GM18867 (cell line): ENCODE results near the gene GPR32.
"Not testable (repeated sequence)": the region's sequence is repeated elsewhere in the genome, so short reads cannot be mapped to it uniquely, and the experiment has no call there.

Experiments
- ATAC-seq: cut with Tn5 transposase; IDR thresholded peaks from one replicate; pipeline ENCODE4 v1.9.1; 2021; ENCODE audit warnings: mild to moderate bottlenecking, moderate library complexity; ENCODE audit not compliant: unreplicated experiment

Gene GPR32

DNA sequence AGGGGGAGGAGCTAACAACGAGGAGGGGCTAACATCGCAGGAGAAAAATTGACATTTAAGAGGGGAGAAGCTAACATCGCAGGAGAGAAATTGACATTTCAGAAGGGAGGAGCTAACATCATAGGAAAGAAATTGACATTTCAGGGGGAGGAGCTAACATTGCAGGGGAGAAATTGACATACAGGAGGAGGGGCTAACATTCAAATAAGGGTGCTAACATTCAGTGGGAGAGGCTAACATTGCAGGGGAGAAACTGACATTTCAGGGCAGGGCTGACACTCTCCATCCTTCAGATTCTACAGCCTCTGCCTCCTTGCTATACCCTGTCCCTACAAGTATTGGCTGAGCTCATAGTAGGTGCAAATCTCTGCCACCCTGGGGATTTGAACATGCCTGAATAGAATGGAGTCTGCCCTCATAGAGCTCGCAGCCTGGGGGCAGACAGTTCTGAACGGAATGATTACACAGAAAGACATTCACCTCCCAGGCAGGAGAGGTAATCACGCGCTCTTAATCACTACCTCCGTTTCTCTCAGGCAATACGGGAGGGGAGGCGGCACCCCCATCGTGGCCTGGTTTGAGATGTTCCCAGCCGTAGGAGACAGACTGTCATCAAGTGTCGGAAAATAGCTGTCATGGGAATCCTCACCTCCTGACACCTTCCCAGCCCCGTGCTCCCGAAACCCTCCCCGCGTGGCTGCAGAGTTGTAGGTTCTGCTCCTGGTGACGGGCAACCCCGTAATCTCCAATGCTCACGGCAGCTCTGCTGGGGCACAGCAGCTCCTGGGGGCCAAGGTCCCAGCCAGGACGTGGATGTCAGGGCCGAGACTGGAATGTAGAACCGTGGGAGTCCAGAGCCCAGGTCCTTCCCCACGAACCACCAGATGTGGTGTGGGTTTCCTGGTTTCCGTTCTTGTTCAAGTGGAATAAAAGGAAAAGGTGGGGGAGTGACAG lies 9.5 kb downstream of the GPR32 start:
- no peak for ATAC-seq

- no peak for ATAC-seq
These were observed 10.6 kb downstream of the GPR32 start for GRCh38 chr19:50780753-50781435.

GRCh38 chr19:50783848-50784152 lies 13.5 kb downstream of the GPR32 start:
- ATAC-seq: not testable (repeated sequence)

DNA sequence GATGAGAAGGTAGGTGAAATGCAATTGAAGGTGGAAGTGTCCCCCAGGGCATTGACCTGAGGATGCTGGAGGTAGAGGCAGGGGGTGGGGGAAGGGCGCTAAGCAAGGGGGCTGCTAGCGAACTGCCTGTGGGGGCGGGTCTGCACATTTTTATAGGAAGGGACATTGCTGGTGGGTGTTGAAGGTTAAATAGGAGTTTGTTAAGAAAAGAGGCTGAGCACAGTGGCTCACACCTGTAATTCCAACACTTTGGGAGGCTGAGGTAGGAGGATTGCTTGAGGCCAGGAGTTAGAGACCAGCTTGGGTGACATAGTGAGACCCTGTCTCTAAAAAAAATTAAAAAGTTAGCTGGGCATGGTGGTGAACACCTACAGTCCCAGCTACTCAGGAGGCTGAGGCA lies 14.4 kb downstream of the GPR32 start:
- no peak for ATAC-seq

- no peak for ATAC-seq
These were observed 15.1 kb downstream of the GPR32 start for GRCh38 chr19:50785329-50785728.

GRCh38 chr19:50790396-50790795 lies 20.1 kb downstream of the GPR32 start, which contains the start of gene ACP4:
Gene ACP4, plus strand, starts transcription at chr19:50790415. Its CDS starts 0 bp downstream, at chr19:50790415.
- ATAC-seq: no peak

DNA sequence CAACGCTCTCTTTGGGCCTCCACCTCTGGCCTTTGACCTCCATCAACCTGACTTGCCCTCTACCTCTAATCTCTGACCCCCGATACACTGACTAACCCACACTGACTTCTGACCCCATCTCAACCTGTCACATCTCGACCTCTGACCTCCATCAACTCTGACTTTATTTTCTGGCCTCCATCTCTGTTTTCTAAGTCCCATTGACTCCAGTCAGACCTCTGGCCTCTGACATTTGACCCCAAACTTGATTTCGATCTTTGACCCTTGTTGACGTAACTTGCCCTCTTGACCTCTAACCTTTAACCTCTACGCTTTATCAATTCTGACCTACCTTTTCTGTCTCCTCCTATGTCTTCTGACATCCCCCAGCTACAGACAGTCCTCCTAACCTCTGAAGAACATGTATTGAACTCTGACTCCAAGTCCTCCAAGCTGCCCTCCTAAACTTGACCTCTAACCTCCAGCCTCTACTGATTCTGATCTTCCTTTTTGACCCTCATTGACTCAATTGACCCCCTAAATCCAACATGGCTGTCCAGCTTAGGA lies 20.7 kb downstream of the GPR32 start:
- no peak for ATAC-seq

DNA sequence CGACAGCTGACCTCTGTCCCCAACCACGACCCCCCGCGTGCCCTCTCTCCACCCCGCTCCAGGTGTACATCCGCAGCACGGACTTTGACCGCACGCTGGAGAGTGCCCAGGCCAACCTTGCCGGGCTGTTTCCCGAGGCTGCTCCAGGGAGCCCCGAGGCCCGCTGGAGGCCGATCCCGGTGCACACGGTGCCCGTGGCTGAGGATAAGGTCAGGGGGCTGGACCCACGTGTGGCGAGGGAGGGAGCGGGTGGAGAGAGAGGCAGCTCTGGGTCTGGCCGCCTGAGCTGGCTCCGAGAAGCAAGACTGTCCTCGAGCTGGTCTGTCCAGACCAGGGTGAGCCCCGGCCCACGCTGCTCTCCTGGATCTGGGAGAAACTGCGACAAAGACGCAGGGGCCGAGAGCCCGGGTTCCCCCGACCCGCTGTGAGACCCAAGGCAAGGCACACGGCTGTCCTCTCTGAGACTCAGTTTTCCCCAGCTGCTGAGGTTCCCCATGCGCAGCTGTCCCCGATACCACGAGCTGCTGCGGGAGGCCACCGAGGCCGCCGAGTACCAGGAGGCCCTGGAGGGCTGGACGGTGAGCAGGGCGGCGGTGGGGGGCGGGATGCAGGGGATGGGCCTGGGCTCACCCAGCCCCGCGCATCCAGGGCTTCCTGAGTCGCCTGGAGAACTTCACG lies 21.5 kb downstream of the GPR32 start:
- no peak for ATAC-seq

DNA sequence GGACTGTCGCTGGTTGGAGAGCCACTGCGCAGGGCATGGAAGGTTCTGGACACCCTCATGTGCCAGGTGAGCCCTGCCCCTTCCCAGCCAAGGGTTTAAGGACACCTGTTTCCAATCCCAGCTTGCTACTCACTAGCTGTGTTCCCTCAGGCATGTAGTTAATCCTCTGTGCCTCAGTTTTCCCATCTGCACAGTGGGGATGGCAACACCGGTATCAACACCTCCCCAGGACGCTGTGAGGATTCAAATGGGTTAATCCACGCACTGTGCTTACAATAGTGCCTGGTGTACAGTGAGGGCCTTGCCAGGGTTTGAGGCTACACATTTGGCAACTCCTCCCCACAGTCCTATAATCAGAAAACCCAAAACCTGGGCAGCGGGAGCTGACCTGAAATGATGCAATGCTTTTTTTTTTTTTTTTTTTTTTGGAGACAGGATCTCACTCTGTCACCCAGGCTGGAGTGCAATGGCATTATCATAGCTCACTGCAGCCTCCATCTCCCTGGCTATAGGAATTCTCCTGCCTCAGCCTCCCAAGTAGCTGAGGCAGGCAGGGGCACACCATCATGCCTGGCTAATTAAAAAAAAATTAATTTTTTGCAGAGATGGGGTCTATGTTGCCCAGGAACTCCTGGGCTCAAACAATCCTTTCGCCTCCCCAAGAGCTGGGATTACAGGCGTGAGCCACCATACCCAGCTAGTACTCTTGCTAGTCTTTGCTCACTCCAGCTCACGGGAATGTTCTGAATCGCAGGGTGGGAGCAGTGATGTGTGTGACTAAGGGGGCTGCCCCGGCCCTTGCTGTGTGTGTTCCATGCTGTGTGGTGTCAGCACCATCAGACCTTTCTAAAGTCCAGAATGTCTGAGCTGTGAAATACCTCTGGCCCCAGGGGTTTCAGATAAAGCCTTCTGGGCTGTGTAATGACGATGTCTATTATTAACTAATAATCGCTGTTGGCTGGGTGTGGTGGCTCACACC lies 22.3 kb downstream of the GPR32 start:
- no peak for ATAC-seq

- no peak for ATAC-seq
These were observed 23.3 kb downstream of the GPR32 start for GRCh38 chr19:50793558-50794065.

- no peak for ATAC-seq
These were observed 24.0 kb downstream of the GPR32 start for GRCh38 chr19:50794074-50794875.

- no peak for ATAC-seq
These were observed 24.8 kb downstream of the GPR32 start for GRCh38 chr19:50794876-50795663.

- ATAC-seq: no peak
These were observed 25.4 kb downstream of the GPR32 start for GRCh38 chr19:50795664-50796073.

- no peak for ATAC-seq
These were observed 25.9 kb downstream of the GPR32 start for GRCh38 chr19:50796128-50796633.

DNA sequence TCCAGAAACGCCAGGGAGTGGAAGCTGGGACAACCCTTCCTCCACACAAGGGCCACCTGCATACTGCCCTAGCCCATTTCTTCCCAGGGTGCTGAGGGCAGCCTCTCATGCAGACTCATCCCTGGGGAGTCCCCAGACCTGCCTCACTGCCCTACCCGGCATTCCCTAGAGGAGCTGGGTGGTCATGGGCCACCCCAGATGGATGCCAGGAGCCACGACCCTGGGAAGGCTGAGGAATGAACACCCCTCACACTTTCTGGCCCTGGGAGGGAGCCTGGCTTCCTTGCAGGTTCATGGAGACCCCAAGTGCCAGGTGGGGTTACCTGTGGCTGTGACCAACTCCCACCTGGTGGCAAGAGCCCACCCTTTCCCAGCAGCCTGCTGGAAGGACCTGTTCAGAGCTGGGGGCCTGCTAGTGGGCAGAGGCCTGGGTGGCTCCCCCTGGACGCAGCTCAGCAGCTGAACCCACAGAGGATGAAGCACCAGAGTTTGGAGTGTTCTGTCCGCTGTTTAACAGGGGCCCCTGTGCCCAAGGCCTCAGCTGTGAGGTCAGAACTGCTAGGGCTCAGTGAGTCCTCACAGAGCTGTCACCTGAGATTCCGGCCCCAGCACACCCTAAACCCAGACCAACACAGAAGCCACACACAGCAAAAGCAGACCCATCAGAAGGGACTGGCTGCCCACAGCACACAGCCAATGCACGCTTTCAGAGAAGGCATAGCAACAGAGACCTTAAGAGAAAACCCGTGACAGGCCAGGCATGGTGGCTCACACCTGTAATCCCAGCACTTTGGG lies 26.6 kb downstream of the GPR32 start:
- ATAC-seq: no peak

DNA sequence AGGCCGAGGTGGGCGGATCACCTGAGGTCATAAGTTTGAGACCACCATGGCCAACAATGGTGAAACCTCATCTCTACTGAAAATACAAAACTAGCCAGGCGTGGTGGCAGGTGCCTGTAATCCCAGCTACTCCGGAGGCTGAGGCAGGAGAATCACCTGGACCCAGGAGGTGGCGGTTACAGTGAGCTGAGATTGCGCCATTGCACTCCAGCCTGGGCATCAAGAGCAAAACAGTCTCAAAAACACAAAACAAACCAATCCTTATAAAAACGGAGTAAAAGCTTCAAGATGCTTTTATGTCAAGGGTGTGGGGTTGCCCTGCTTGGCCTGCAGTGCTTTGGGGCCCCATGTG lies 27.1 kb downstream of the GPR32 start:
- no peak for ATAC-seq
